Activated CD8-positive, alpha-beta memory T cell treated with anti-CD3 and anti-CD28 coated beads, Interleukin-2, amount 50 U/mL, for 24 hours (primary cell): ENCODE data around the gene DBP.

Source experiments
- DNase-seq: peaks from one replicate; pipeline ENCODE4 v3.0.0-alpha.2; 2020; ENCODE audit errors: extremely low read depth

Gene DBP

GRCh38 chr19:48627865-48628314 is 9.3 kb downstream of the DBP start:
- DNase-seq = no peak

- DNase-seq = no peak
Measured at GRCh38 chr19:48627201-48627864, 9.8 kb downstream of the DBP start.

GRCh38 chr19:48625891-48626327 is 11.3 kb downstream of the DBP start:
- no peak for DNase-seq

GRCh38 chr19:48624791-48625723 is 12.1 kb downstream of the DBP start:
- DNase-seq = no peak

- DNase-seq = peak; percentile 89
Measured at GRCh38 chr19:48624067-48624594, 13.0 kb downstream of the DBP start.

- DNase-seq = no peak
Measured at GRCh38 chr19:48623556-48624066, 13.6 kb downstream of the DBP start.

- no peak for DNase-seq
Measured at GRCh38 chr19:48619692-48620585, 17.2 kb downstream of the DBP start.

- DNase-seq = peak; percentile 87
Measured at GRCh38 chr19:48618916-48619691, 18.1 kb downstream of the DBP start, which contains the start of the genes RPL18 and SPHK2. RPL18 (minus strand) TSS chr19:48619178; CDS start chr19:48619143, 35 bp downstream. SPHK2 (plus strand) TSS chr19:48619506; CDS start chr19:48620515, 1,009 bp downstream.

- DNase-seq = no peak
Measured at GRCh38 chr19:48618278-48618915, 18.8 kb downstream of the DBP start.

- DNase-seq = no peak
Measured at GRCh38 chr19:48617146-48617937, 19.8 kb downstream of the DBP start.

GRCh38 chr19:48616491-48617056 is 20.6 kb downstream of the DBP start:
- no peak for DNase-seq

GRCh38 chr19:48616041-48616436 is 21.1 kb downstream of the DBP start:
- no peak for DNase-seq

GRCh38 chr19:48615231-48616040 is 21.7 kb downstream of the DBP start:
- DNase-seq = no peak

- DNase-seq = no peak
Measured at GRCh38 chr19:48614436-48615230, 22.5 kb downstream of the DBP start, which contains the start of gene FAM83E. FAM83E (minus strand) TSS chr19:48615076; CDS start chr19:48613372, 1,704 bp downstream.

GRCh38 chr19:48613852-48614435 is 23.2 kb downstream of the DBP start:
- DNase-seq = no peak
